ENCODE data around the gene JPT1. TPM values are rescaled to one million over a fixed set of nuclear protein-coding genes. Genes with fewer than 3 reads are reported as not detected.
"Not testable (repeated sequence)": the region's sequence is repeated elsewhere in the genome, so short reads cannot be mapped to it uniquely, and the experiment has no call there.

Gene JPT1
- total and polyA plus RNA-seq, 2 donors (not counting 3 experiments of a cell fraction or from before 2014, with no cell fraction given): 212 to 352 TPM

- dilution Hi-C loops (cut with MboI; ENCODE audit: extremely low pct_ligation_motif_present, low sequenced_read_pairs): no loop called here
- ChIA-PET POLR2A (interaction anchor here (0.7 kb wide), 1 partner anchor 15 kb away, joined by 3 read pairs; the partner anchor contains the start of gene JPT1), CTCF (interaction anchor here (0.9 to 5.1 kb wide), 5 partner anchors 32 to 56 kb away, joined by 4 to 171 read pairs (median 7); partner anchors contain the start of gene NT5C)
- Histone ChIP-seq H4K20me1 (replicated peaks; ENCODE audit: control insufficient read depth, extremely low read depth, insufficient read depth, low read length) (no peaks in the 10 kb centered on the region), H3K27me3 (ENCODE audit: control insufficient read depth in 2 of 2, insufficient read depth in 2 of 2, low read length in 2 of 2) (no peaks in the 10 kb centered on the region), H3K9ac (replicated peaks; ENCODE audit: extremely low read depth, insufficient read depth, low read length) (no peak overlapping the region), H3K9me1 (replicated peaks; ENCODE audit: control insufficient read depth, extremely low read depth, insufficient read depth, low read length) (no peaks in the 10 kb centered on the region), H3K79me2 (ENCODE audit: control insufficient read depth, insufficient read depth, low read length) (peaks cover 28% of the 10 kb centered on the region), H2AFZ (ENCODE audit: low read depth, low read length) (no peak overlapping the region), H3K9me3 (replicated peaks; ENCODE audit: control insufficient read depth, insufficient read depth, low read length) (no peaks in the 10 kb centered on the region), H3K4me2 (ENCODE audit: insufficient read depth, low read length) (no peak overlapping the region), H3K36me3 (ENCODE audit: control insufficient read depth in 2 of 2, extremely low read depth in 1 of 2, insufficient read depth in 2 of 2, low read length in 2 of 2) (peaks cover 6 to 30% of the 10 kb centered on the region in 2 experiments), H3K4me3 (replicated peaks in 1 of 3; ENCODE audit: insufficient read depth in 1 of 3, low read depth in 1 of 3, low read length in 3 of 3) (no peak overlapping the region), H3K4me1 (ENCODE audit: control insufficient read depth, extremely low read depth, insufficient read depth, low read length) (no peaks in the 10 kb centered on the region), H3K27ac (ENCODE audit: insufficient read depth, low read depth, low read length) (no peak overlapping the region)
- intact Hi-C loops (cut with micrococcal nuclease): no loop called here
- no peak for DNase-seq (ENCODE audit: low read depth, low spot score)
- FAIRE-seq: no peak
- TF ChIP-seq MYC (IDR thresholded peaks at IDR 0.05; ENCODE audit: low read depth, low read length): no peak
- no peak for TF ChIP-seq POLR2AphosphoS5 (IDR thresholded peaks at IDR 0.05; ENCODE audit: insufficient read depth, low read depth, low read length)
- no peak for TF ChIP-seq GATA2 (IDR thresholded peaks at IDR 0.05; ENCODE audit: insufficient read depth, insufficient read length, low read depth, low read length)
- TF ChIP-seq POLR2A (IDR thresholded peaks at IDR 0.05; ENCODE audit: low read depth, low read length): no peak
- TF ChIP-seq MAX (IDR thresholded peaks at IDR 0.05; ENCODE audit: insufficient read depth, insufficient read length): no peak
- no peak for TF ChIP-seq EZH2 (IDR thresholded peaks at IDR 0.05; ENCODE audit: borderline replicate concordance, low read depth, low read length, severe bottlenecking)
- no peak for TF ChIP-seq CTCF (IDR thresholded peaks at IDR 0.05; ENCODE audit: extremely low read depth in 1 of 2, insufficient read depth in 1 of 2, low read depth in 1 of 2, low read length in 2 of 2)
- TF ChIP-seq FOS (IDR thresholded peaks at IDR 0.05; ENCODE audit: borderline replicate concordance, insufficient read depth, low read length): no peak
- no peak for TF ChIP-seq JUN (IDR thresholded peaks at IDR 0.05; ENCODE audit: borderline replicate concordance, insufficient read depth, insufficient read length, low read depth)
- no TSS peak for BruUV-seq (replicated peaks)
Observed at GRCh38 chr17:75168998-75169397, 14.7 kb upstream of the JPT1 start.

- FAIRE-seq; H3K4me3 ChIP-seq (replicated peaks in 1 of 3; ENCODE audit: insufficient read depth in 1 of 3, low read depth in 1 of 3, low read length in 3 of 3); H3K4me1 ChIP-seq (ENCODE audit: control insufficient read depth, extremely low read depth, insufficient read depth, low read length); H3K79me2 ChIP-seq (ENCODE audit: control insufficient read depth, insufficient read depth, low read length); H3K27ac ChIP-seq (ENCODE audit: insufficient read depth, low read depth, low read length); DNase-seq (ENCODE audit: low read depth, low spot score); H3K4me2 ChIP-seq (ENCODE audit: insufficient read depth, low read length); CTCF ChIA-PET; intact Hi-C loops (cut with micrococcal nuclease); BruUV-seq (replicated peaks); dilution Hi-C loops (cut with MboI; ENCODE audit: extremely low pct_ligation_motif_present, low sequenced_read_pairs); H2AFZ ChIP-seq (ENCODE audit: low read depth, low read length); H3K9me3 ChIP-seq (replicated peaks; ENCODE audit: control insufficient read depth, insufficient read depth, low read length); H3K9ac ChIP-seq (replicated peaks; ENCODE audit: extremely low read depth, insufficient read depth, low read length); H3K27me3 ChIP-seq (ENCODE audit: control insufficient read depth in 2 of 2, insufficient read depth in 2 of 2, low read length in 2 of 2); H3K9me1 ChIP-seq (replicated peaks; ENCODE audit: control insufficient read depth, extremely low read depth, insufficient read depth, low read length); H4K20me1 ChIP-seq (replicated peaks; ENCODE audit: control insufficient read depth, extremely low read depth, insufficient read depth, low read length); POLR2A ChIA-PET: not testable (repeated sequence)
- peaks cover 3 to 14% of the 10 kb centered on the region in 2 experiments for H3K36me3 ChIP-seq (ENCODE audit: control insufficient read depth in 2 of 2, extremely low read depth in 1 of 2, insufficient read depth in 2 of 2, low read length in 2 of 2)
Observed at GRCh38 chr17:75164606-75165005, 10.3 kb upstream of the JPT1 start.
